GM18870 (cell line): ENCODE measurements around the gene FKBP9.
"Not testable (repeated sequence)": the region's sequence is repeated elsewhere in the genome, so short reads cannot be mapped to it uniquely, and the experiment has no call there.

Experiments used
- ATAC-seq: cut with Tn5 transposase; IDR thresholded peaks from one replicate; pipeline ENCODE4 v1.9.1; 2021; ENCODE audit warnings: moderate library complexity; ENCODE audit not compliant: unreplicated experiment

Gene FKBP9

GRCh38 chr7:32957326-32958045 is at the start of gene FKBP9:
FKBP9 (plus strand) TSS chr7:32957440; CDS start chr7:32957574, 134 bp downstream.
- ATAC-seq: peak; percentile 59

GRCh38 chr7:32910195-32910594 is 47.0 kb upstream of the FKBP9 start:
- no peak for ATAC-seq

GRCh38 chr7:32914184-32914583 is 43.1 kb upstream of the FKBP9 start:
- ATAC-seq: no peak

- no peak for ATAC-seq
Observed at GRCh38 chr7:32915041-32915536, 42.2 kb upstream of the FKBP9 start.

GRCh38 chr7:32916006-32916405 is 41.2 kb upstream of the FKBP9 start:
- no peak for ATAC-seq

- ATAC-seq: not testable (repeated sequence)
Observed at GRCh38 chr7:32916994-32917393, 40.2 kb upstream of the FKBP9 start.

GRCh38 chr7:32921896-32922295 is 35.3 kb upstream of the FKBP9 start:
- no peak for ATAC-seq

- ATAC-seq: no peak
Observed at GRCh38 chr7:32928785-32929298, 28.4 kb upstream of the FKBP9 start.

GRCh38 chr7:32929430-32930143 is 27.7 kb upstream of the FKBP9 start:
- ATAC-seq: no peak

GRCh38 chr7:32930378-32930777 is 26.9 kb upstream of the FKBP9 start:
- ATAC-seq: no peak

- ATAC-seq: no peak
Observed at GRCh38 chr7:32935558-32935957, 21.7 kb upstream of the FKBP9 start.

GRCh38 chr7:32936689-32937088 is 20.6 kb upstream of the FKBP9 start:
- no peak for ATAC-seq

GRCh38 chr7:32937344-32938174 is 19.7 kb upstream of the FKBP9 start:
- ATAC-seq: no peak

GRCh38 chr7:32941181-32941580 is 16.1 kb upstream of the FKBP9 start:
- no peak for ATAC-seq

- peak; percentile 6 for ATAC-seq
Observed at GRCh38 chr7:32941681-32942414, 15.4 kb upstream of the FKBP9 start.

- ATAC-seq: peak; percentile 51
Observed at GRCh38 chr7:32942415-32943251, 14.6 kb upstream of the FKBP9 start.

GRCh38 chr7:32943252-32944030 is 13.8 kb upstream of the FKBP9 start:
- ATAC-seq: peak; percentile 20

- no peak for ATAC-seq
Observed at GRCh38 chr7:32947420-32947983, 9.7 kb upstream of the FKBP9 start.
